Stimulated activated memory B cell treated with anti-CD40 and anti-IgM and Interleukin-4, amounts not matched to agents 10 μg/mL and 1 μg/mL and 100 μg/mL, for 72 hours (primary cell): ENCODE measurements around the gene TSPAN32.

Source experiments
- ATAC-seq: fragments of 150-1000 bp; cut with Tn5 transposase; 2 replicates; pipeline ENCODE4 v1.10.0; 2021
- H3K27ac Mint-ChIP-seq: one replicate; pipeline ENCODE4 v1.8.0; 2022; ENCODE audit warnings: mild to moderate bottlenecking, mixed read lengths
- H3K27me3 Mint-ChIP-seq: one replicate; pipeline ENCODE4 v1.8.0; 2022; ENCODE audit warnings: mixed read lengths
- H3K36me3 Mint-ChIP-seq: one replicate; pipeline ENCODE4 v1.8.0; 2022; ENCODE audit warnings: mixed read lengths
- H3K4me1 Mint-ChIP-seq: one replicate; pipeline ENCODE4 v1.8.0; 2022; ENCODE audit warnings: mixed read lengths
- H3K4me3 Mint-ChIP-seq: one replicate; pipeline ENCODE4 v1.8.0; 2022; ENCODE audit warnings: mild to moderate bottlenecking, moderate library complexity, mixed read lengths
- H3K9me3 Mint-ChIP-seq: one replicate; pipeline ENCODE4 v1.8.0; 2022; ENCODE audit warnings: mixed read lengths

Gene TSPAN32

DNA sequence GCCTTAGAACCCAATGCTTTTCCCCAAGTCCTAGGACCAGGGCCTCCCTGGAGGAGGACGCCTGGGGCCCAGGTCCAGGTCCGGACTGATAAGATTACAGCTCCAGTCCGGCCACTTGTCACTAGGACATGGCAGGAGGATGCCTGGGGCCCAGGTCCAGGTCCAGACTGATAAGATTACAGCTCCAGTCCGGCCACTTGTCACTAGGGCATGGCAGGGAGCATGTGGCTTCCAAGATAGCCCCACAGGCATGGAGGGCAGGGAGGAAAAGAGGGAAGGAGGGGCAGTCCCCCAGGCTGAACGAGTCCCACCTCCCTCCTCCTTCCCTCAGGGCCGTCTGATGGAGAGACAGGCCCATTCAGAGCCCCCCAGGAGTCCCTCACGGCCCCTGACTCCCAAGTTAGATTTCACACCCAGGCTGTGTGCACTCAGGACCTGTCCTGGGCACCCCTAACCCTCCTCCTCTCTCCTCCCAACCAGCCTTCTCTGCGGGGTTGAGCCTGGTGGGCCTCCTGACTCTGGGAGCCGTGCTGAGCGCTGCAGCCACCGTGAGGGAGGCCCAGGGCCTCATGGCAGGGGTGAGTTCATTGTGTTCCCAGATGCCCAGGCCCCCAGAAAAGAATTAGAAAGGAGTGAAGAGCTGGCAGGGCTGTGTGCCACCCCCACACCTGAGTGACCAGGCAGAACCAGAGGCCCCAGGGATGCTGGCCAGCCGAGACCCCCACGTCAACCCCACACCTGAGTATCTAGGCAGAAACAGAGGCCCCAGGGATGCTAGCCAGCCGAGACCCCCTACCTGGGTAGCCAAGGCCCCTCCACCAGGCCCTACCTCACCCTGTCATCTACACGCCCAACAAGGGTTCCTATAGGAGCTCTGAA is 2.1 kb downstream of the TSPAN32 start:
- peaks cover 5% of the 10 kb centered on the region for H3K36me3 Mint-ChIP-seq

DNA sequence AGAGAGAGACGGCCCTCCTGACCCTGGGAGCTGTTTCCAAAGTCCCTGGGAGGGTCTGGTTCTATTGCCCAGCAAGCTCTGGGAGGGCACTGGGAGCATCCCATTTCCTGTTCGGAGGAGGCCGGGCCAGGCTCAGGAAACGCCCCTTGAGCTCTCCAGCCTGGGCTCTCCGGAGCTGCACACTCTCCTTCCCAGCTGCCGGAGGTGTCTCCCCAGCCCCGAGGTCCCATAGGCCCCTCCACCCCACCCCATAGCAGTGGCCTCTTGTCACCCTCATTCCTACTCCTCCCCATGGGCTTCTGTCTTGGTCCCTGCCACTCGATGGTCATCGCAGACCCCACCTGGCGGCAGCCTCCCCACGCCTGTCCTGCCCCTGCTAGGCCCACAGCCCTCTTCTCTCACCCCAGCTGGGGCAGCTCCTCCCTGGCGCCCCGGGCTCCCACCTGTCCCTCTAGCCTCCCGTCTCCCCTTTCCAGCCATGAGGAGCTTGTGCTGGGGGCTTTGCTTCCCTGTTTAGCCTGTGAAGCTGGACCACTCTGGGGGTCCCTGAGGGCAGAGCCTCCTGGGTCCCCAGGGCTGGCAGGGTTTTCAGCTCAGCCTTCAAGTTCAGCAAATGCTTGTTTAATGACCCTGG is 2.8 kb downstream of the TSPAN32 start:
- no peak for ATAC-seq
- peak overlapping the region; percentile 60 for H3K27ac Mint-ChIP-seq
- no peaks in the 10 kb centered on the region for H3K9me3 Mint-ChIP-seq
- H3K27me3 Mint-ChIP-seq, result peaks cover 8% of the 10 kb centered on the region
- peaks cover 54% of the 10 kb centered on the region for H3K4me1 Mint-ChIP-seq
- H3K4me3 Mint-ChIP-seq, result no peak overlapping the region
- H3K36me3 Mint-ChIP-seq, result peaks cover 5% of the 10 kb centered on the region

More for the DNA sequence above, 2.1 kb downstream of the TSPAN32 start:
- no peak overlapping the region for H3K4me3 Mint-ChIP-seq
- peak overlapping the region; percentile 22 for H3K27ac Mint-ChIP-seq
- no peaks in the 10 kb centered on the region for H3K9me3 Mint-ChIP-seq
- peaks cover 59% of the 10 kb centered on the region for H3K4me1 Mint-ChIP-seq
- no peak for ATAC-seq
- peaks cover 8% of the 10 kb centered on the region for H3K27me3 Mint-ChIP-seq

DNA sequence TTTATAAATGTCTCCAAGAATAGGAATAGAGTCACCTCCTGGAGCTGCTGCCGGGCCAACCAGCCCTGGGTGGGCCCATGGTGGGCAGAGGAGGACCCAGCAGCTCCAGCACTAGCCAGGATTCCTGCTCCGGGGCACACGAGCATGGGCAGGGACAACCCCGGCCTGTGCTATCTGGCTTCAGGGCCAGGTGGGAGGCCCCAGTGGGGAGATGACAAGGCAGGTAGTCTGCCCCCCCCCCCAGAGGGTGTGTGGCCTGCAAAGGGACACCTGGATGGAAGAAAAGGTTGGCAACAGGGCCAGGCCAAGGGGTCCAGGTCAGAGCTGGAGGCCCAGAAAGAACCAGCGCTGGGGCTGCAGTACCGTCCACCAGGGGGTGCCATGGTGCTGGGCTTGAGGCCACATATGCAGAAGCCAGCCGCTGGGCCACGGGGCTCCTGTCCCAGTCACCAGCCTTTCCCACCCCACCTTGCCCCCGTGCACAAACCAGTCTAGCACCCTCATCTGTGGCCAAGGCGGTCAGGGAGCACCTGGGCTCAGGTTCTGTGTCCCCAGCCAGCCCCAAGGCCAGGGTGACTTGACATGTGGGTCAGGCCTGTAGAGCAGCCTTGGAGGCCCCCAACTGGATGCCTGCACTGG is 3.4 kb downstream of the TSPAN32 start:
- Mint-ChIP-seq H3K27ac (peak overlapping the region; percentile 87), H3K4me3 (no peak overlapping the region), H3K4me1 (peaks cover 49% of the 10 kb centered on the region), H3K27me3 (peaks cover 8% of the 10 kb centered on the region), H3K9me3 (no peaks in the 10 kb centered on the region), H3K36me3 (peaks cover 5% of the 10 kb centered on the region)
- ATAC-seq, result peak; percentile 66

DNA sequence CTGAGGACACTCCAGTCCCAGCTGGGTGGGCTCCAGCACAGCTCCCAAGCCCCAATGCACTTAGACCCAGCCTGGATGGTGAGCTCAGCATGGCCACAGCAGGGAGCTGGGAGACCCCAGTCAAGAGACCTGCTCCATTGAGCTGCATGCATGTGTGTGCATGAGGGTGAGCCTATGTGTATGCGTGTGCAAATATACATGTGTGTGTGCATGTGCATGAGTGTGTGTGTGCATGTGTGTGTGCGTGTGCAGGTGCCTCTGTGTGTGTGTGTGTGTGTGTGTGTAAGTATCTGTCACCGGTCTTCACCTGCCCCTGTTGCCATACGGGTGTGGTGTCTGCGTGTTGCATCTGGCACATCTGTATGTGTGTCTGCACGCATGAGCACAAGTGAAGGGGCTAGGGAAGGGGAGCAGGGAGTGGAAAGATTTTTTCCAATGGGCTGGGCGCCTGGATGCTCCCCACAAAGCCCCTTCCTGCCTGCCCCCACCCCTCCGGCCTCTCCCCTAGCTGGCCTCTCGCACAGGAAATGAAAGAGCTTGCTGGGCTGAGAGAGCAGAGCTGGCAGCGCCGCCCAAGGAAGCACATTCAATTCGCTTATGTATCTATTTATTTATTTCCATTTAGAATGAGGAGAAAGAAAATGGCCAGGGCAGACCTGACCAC is 4.1 kb downstream of the TSPAN32 start:
- peaks cover 42% of the 10 kb centered on the region for H3K4me1 Mint-ChIP-seq
- H3K9me3 Mint-ChIP-seq, result no peaks in the 10 kb centered on the region
- peaks cover 8% of the 10 kb centered on the region for H3K27me3 Mint-ChIP-seq
- peaks cover 5% of the 10 kb centered on the region for H3K36me3 Mint-ChIP-seq
- no peak overlapping the region for H3K4me3 Mint-ChIP-seq
- H3K27ac Mint-ChIP-seq, result peak overlapping the region; percentile 87
- ATAC-seq, result no peak

- Mint-ChIP-seq H3K27me3 (peaks cover 10% of the 10 kb centered on the region), H3K4me1 (peaks cover 37% of the 10 kb centered on the region), H3K36me3 (peaks cover 5% of the 10 kb centered on the region), H3K27ac (peak overlapping the region; percentile 87), H3K4me3 (no peak overlapping the region), H3K9me3 (no peaks in the 10 kb centered on the region)
- ATAC-seq, result no peak
Measured at GRCh38 chr11:2306452-2306823, 4.6 kb downstream of the TSPAN32 start.

GRCh38 chr11:2306877-2307500 is 5.2 kb downstream of the TSPAN32 start:
- ATAC-seq, result no peak
- H3K36me3 Mint-ChIP-seq, result peaks cover 5% of the 10 kb centered on the region
- H3K9me3 Mint-ChIP-seq, result no peaks in the 10 kb centered on the region
- peaks cover 15% of the 10 kb centered on the region for H3K27me3 Mint-ChIP-seq
- peak overlapping the region; percentile 87 for H3K27ac Mint-ChIP-seq
- H3K4me3 Mint-ChIP-seq, result no peak overlapping the region
- H3K4me1 Mint-ChIP-seq, result peaks cover 32% of the 10 kb centered on the region

DNA sequence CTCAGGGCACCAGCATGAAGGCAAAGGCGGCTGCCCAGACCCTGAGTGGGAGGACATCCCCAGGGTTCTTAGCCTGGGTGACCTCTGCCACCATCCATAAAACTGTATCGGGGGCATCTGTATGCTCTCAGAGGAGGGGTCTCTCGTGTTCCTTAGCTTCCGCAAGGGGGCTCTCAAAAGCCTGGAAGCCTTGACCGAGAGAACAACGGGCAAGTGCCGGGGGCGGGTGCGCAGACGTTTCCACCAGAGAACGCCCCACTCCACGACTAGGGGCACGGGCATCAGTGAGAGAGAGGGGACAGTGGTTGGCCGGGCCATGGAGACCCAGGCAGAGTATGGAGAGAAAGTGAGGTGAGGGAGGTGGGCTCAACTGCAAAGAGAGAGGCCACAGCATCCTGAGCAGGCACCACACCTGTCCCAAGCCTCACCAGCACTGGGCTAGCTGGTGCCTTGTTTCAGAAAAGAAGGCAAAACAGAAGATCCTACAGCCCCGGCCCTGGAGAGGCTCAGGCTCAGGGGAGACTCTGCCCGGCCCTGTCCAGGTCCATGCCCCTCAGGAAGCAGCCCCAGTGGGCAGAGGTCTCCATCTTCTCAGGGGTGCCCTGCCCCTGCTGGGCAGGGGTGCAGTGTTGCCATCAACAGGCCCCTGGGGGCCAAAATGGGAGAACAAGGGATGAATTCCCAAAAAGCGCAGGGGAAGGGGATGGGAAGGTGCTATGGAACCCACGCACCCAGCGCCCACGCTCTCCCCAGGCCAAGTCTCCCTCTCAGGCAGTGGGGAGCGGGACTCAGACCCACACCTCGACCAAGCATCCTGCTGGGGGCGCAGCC is 5.9 kb downstream of the TSPAN32 start:
- Mint-ChIP-seq H3K36me3 (peaks cover 5% of the 10 kb centered on the region), H3K4me3 (no peak overlapping the region), H3K4me1 (peaks cover 25% of the 10 kb centered on the region), H3K27ac (no peak overlapping the region), H3K27me3 (peaks cover 15% of the 10 kb centered on the region), H3K9me3 (no peaks in the 10 kb centered on the region)
- no peak for ATAC-seq

DNA sequence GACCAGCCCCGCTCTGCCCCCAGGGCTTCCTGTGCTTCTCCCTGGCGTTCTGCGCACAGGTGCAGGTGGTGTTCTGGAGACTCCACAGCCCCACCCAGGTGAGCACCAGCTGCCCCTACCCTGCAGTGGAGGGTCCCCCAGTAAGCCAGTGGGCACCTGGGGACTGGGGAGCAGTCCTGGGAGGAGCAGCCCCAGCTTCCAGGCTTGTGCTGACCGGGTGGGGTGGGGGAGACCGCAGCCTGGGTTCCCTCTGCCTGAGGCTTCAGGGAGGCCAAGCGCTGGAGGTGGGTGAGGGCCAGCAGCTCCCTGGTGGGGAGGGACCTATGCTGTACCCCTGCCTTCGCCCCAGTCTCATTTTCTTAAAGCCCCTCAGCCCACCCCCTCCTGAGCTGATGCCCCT is 6.9 kb downstream of the TSPAN32 start:
- no peak for ATAC-seq
- Mint-ChIP-seq H3K4me3 (no peak overlapping the region), H3K36me3 (peaks cover 5% of the 10 kb centered on the region), H3K4me1 (peaks cover 22% of the 10 kb centered on the region), H3K27ac (no peak overlapping the region), H3K9me3 (no peaks in the 10 kb centered on the region), H3K27me3 (peaks cover 22% of the 10 kb centered on the region)

DNA sequence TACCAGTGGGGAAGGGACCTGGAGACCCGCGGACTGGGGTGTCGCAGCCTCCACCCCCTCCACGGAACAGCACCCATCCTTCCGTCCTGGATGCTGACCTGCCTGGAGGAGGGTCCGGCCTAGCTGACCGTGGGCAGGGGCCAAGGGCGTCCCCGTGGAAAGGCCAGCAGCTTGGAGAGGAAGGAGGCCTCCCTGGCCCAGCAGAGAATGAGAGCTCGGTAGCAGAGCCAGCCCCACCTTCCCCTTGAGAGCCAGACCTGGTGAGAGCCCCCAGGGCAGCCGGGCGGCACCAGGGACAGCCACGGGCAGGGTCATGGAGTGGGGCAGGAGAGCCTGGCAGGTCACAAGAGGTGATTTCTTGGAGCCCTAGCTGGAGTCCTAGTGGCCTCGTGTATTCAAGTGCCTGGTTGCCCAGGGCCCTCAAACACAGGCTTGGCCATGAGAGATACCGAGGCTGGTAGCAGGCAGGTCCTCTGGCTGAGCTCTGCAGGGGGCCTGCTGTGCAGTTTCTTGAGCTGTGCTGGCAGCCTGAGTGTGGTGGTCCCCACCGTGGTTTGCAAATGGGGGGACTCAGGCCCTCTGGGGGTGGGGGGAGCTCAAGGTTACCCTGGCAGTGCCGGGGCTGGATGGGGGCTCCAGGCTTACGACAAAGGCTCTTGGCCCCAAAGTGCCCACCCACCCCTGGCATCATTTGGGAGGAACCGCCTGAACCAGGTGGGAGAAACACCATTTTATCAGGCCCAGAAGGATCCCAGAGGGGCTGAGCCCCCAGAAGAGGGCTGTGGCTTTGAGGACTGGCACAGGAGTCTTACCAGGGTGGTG is 7.6 kb downstream of the TSPAN32 start:
- H3K4me3 Mint-ChIP-seq, result no peak overlapping the region
- H3K36me3 Mint-ChIP-seq, result peaks cover 5% of the 10 kb centered on the region
- ATAC-seq, result no peak
- peaks cover 26% of the 10 kb centered on the region for H3K27me3 Mint-ChIP-seq
- no peaks in the 10 kb centered on the region for H3K9me3 Mint-ChIP-seq
- H3K27ac Mint-ChIP-seq, result no peak overlapping the region
- peaks cover 22% of the 10 kb centered on the region for H3K4me1 Mint-ChIP-seq

- H3K4me3 Mint-ChIP-seq, result no peak overlapping the region
- H3K36me3 Mint-ChIP-seq, result peaks cover 5% of the 10 kb centered on the region
- no peaks in the 10 kb centered on the region for H3K9me3 Mint-ChIP-seq
- no peak for ATAC-seq
- no peak overlapping the region for H3K27ac Mint-ChIP-seq
- peaks cover 34% of the 10 kb centered on the region for H3K27me3 Mint-ChIP-seq
- H3K4me1 Mint-ChIP-seq, result peaks cover 16% of the 10 kb centered on the region
Measured at GRCh38 chr11:2310073-2310785, 8.4 kb downstream of the TSPAN32 start.

- ATAC-seq, result no peak
- Mint-ChIP-seq H3K36me3 (peaks cover 5% of the 10 kb centered on the region), H3K27ac (no peak overlapping the region), H3K27me3 (peaks cover 35% of the 10 kb centered on the region), H3K4me1 (peaks cover 9% of the 10 kb centered on the region), H3K9me3 (no peaks in the 10 kb centered on the region), H3K4me3 (no peak overlapping the region)
Measured at GRCh38 chr11:2310786-2311352, 9.1 kb downstream of the TSPAN32 start.

DNA sequence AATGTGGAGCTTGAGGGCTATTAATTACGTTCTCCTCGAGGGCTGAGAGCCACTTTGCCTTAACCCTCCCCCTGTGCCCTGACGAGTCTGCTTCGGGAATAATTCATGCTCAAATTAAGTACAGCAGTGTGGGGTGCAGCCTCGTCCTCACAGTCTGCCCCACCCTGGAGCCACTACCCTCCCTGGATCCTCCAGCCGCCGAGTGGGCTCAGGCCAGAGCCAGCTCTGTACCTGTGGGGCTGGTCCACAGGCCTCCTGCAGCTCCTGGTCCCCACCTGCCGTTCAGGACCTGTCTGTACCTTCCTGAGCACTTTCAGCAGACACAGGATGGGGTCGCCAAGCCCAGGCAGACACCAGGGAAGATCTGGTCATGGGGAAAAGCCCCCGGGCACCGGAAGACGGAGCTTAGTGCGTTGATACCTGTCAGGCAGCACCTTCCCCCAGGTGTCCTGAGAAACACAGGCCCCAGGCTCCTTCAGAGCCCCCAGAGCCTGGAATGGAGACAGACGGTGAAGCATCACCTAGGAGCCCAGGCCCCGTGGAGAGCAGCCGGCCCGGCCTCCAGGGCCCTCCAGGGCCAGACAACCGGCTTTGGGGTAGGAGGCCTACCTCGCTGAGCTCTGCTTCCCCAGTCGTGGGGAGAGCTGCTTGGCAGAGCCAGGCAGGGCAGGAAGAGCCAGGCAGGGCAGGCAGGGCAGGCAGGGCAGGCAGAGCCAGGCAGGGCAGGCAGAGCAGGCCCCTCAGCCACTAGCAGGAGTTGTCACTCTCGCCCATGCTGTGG is 9.7 kb downstream of the TSPAN32 start:
- Mint-ChIP-seq H3K9me3 (no peaks in the 10 kb centered on the region), H3K27ac (no peak overlapping the region), H3K4me3 (no peak overlapping the region), H3K36me3 (peaks cover under 1% of the 10 kb centered on the region), H3K27me3 (peaks cover 28% of the 10 kb centered on the region), H3K4me1 (peaks cover 3% of the 10 kb centered on the region)
- ATAC-seq, result no peak
